Measurements from ENCODE around the gene CD69. TPM values are rescaled to one million over a fixed set of nuclear protein-coding genes. Genes with fewer than 3 reads are reported as not detected.

The CD69 gene
- total RNA-seq, 1 experiment from 2014 or later, result not detected

GRCh38 chr12:9753073-9753472 is 7.6 kb downstream of the CD69 start:
- CTCF ChIA-PET, result interaction anchor here (1.7 kb wide), 1 partner anchor 45 kb away, joined by 10 read pairs; no protein-coding TSS in a partner anchor

GRCh38 chr12:9752145-9752933 is 8.4 kb downstream of the CD69 start:
- ChIA-PET CTCF (interaction anchor here (1.7 kb wide), 1 partner anchor 46 kb away, joined by 10 read pairs; no protein-coding TSS in a partner anchor), POLR2A (no interaction called here)
- TF ChIP-seq, protein P1, sequence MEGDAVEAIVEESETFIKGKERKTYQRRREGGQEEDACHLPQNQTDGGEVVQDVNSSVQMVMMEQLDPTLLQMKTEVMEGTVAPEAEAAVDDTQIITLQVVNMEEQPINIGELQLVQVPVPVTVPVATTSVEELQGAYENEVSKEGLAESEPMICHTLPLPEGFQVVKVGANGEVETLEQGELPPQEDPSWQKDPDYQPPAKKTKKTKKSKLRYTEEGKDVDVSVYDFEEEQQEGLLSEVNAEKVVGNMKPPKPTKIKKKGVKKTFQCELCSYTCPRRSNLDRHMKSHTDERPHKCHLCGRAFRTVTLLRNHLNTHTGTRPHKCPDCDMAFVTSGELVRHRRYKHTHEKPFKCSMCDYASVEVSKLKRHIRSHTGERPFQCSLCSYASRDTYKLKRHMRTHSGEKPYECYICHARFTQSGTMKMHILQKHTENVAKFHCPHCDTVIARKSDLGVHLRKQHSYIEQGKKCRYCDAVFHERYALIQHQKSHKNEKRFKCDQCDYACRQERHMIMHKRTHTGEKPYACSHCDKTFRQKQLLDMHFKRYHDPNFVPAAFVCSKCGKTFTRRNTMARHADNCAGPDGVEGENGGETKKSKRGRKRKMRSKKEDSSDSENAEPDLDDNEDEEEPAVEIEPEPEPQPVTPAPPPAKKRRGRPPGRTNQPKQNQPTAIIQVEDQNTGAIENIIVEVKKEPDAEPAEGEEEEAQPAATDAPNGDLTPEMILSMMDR (IDR thresholded peaks at IDR 0.05; ENCODE audit: insufficient read depth in 1 of 2, low read depth in 1 of 2, low read length in 1 of 2, severe bottlenecking in 1 of 2, unreplicated experiment in 1 of 2), result no peak
- DNase-seq, result no peak
- Mint-ChIP-seq H3K4me1 (ENCODE audit: low read depth, unreplicated experiment) (peaks cover 6% of the 10 kb centered on the region), H3K9me3 (ENCODE audit: unreplicated experiment) (no peaks in the 10 kb centered on the region), H3K36me3 (ENCODE audit: insufficient read depth, unreplicated experiment) (no peaks in the 10 kb centered on the region), H3K27me3 (ENCODE audit: insufficient read depth, unreplicated experiment) (peaks cover 16% of the 10 kb centered on the region), H3K4me3 (ENCODE audit: unreplicated experiment) (no peak overlapping the region), H3K27ac (ENCODE audit: unreplicated experiment) (no peak overlapping the region)
- Histone ChIP-seq H3K4me1 (no peaks in the 10 kb centered on the region), H3K36me3 (ENCODE audit: control insufficient read depth, insufficient read depth, low read length) (no peaks in the 10 kb centered on the region), H3K27me3 (replicated peaks; ENCODE audit: control insufficient read depth, insufficient read depth, low read length) (no peaks in the 10 kb centered on the region), H3K9me3 (no peaks in the 10 kb centered on the region), H3K4me3 (ENCODE audit: low read depth, low read length) (no peak overlapping the region)
- intact Hi-C loops (cut with micrococcal nuclease; ENCODE audit: unreplicated experiment), result no loop called here
- no TSS peak for BruUV-seq (replicated peaks)

More at GRCh38 chr12:9753073-9753472, 7.6 kb downstream of the CD69 start:
- H3K27me3 ChIP-seq (replicated peaks; ENCODE audit: control insufficient read depth, insufficient read depth, low read length), result no peaks in the 10 kb centered on the region
- peaks cover 15% of the 10 kb centered on the region for H3K27me3 Mint-ChIP-seq (ENCODE audit: insufficient read depth, unreplicated experiment)
- no peaks in the 10 kb centered on the region for H3K9me3 Mint-ChIP-seq (ENCODE audit: unreplicated experiment)
- H3K4me3 Mint-ChIP-seq (ENCODE audit: unreplicated experiment), result no peak overlapping the region
- H3K36me3 Mint-ChIP-seq (ENCODE audit: insufficient read depth, unreplicated experiment), result no peaks in the 10 kb centered on the region
- POLR2A ChIA-PET, result no interaction called here
- no peaks in the 10 kb centered on the region for H3K4me1 ChIP-seq
- H3K9me3 ChIP-seq, result no peaks in the 10 kb centered on the region
- H3K4me3 ChIP-seq (ENCODE audit: low read depth, low read length), result no peak overlapping the region
- intact Hi-C loops (cut with micrococcal nuclease; ENCODE audit: unreplicated experiment), result no loop called here
- TF ChIP-seq, protein P1 (IDR thresholded peaks at IDR 0.05; ENCODE audit: insufficient read depth in 1 of 2, low read depth in 1 of 2, low read length in 1 of 2, severe bottlenecking in 1 of 2, unreplicated experiment in 1 of 2), result no peak
- BruUV-seq (replicated peaks), result no TSS peak
- H3K27ac Mint-ChIP-seq (ENCODE audit: unreplicated experiment), result no peak overlapping the region
- peaks cover 6% of the 10 kb centered on the region for H3K4me1 Mint-ChIP-seq (ENCODE audit: low read depth, unreplicated experiment)
- no peaks in the 10 kb centered on the region for H3K36me3 ChIP-seq (ENCODE audit: control insufficient read depth, insufficient read depth, low read length)
- DNase-seq, result no peak

GRCh38 chr12:9751204-9752144 is 9.2 kb downstream of the CD69 start:
- Mint-ChIP-seq H3K4me1 (ENCODE audit: low read depth, unreplicated experiment) (peaks cover 6% of the 10 kb centered on the region), H3K27ac (ENCODE audit: unreplicated experiment) (no peak overlapping the region), H3K4me3 (ENCODE audit: unreplicated experiment) (no peak overlapping the region), H3K9me3 (ENCODE audit: unreplicated experiment) (no peaks in the 10 kb centered on the region), H3K36me3 (ENCODE audit: insufficient read depth, unreplicated experiment) (no peaks in the 10 kb centered on the region), H3K27me3 (ENCODE audit: insufficient read depth, unreplicated experiment) (peaks cover 14% of the 10 kb centered on the region)
- TF ChIP-seq, protein P1 (IDR thresholded peaks at IDR 0.05; ENCODE audit: insufficient read depth in 1 of 2, low read depth in 1 of 2, low read length in 1 of 2, severe bottlenecking in 1 of 2, unreplicated experiment in 1 of 2), result peak; percentile 11 to 77
- DNase-seq, result peak in 1 of 2 experiments; percentile 26
- Histone ChIP-seq H3K36me3 (ENCODE audit: control insufficient read depth, insufficient read depth, low read length) (no peaks in the 10 kb centered on the region), H3K4me1 (no peaks in the 10 kb centered on the region), H3K4me3 (ENCODE audit: low read depth, low read length) (no peak overlapping the region), H3K9me3 (no peaks in the 10 kb centered on the region), H3K27me3 (replicated peaks; ENCODE audit: control insufficient read depth, insufficient read depth, low read length) (no peaks in the 10 kb centered on the region)
- CTCF ChIA-PET, result interaction anchor here (1.0 to 5.1 kb wide), 6 partner anchors 10 to 420 kb away, joined by 3 to 63 read pairs (median 5); partner anchors contain the start of gene CD69
- no TSS peak for BruUV-seq (replicated peaks)
- intact Hi-C loops (cut with micrococcal nuclease; ENCODE audit: unreplicated experiment), result no loop called here
- POLR2A ChIA-PET, result no interaction called here

Measured in Caco-2 (cell line).